ENCODE measurements around the gene TET3. TPM values are rescaled to one million over a fixed set of nuclear protein-coding genes. Genes with fewer than 3 reads are reported as not detected.

The TET3 gene
- total RNA-seq, 1 donor from 2014 or later = 92.4 TPM

DNA sequence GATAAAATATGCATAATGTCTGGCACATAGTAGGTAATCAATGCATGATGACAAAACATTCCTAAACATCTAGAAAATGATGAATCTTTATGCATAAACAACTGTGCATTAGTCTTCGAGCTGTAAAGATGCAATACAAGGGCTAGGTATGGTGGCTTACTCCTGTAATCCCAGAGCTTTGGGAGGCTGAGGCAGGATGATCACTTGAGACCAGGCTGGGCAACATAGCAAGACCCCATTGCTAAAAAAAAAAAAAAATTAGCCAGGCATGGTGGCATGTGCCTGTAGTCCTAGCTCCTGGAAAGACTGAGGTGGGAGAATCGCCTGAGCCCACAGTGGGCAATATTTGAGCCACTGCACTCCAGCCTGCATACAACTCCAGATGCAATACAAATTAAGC, 5.3 kb downstream of the TET3 start:
- Mint-ChIP-seq H3K36me3 (ENCODE audit: unreplicated experiment) (no peaks in the 10 kb centered on the region), H3K4me3 (ENCODE audit: unreplicated experiment) (no peak overlapping the region), H3K9me3 (ENCODE audit: unreplicated experiment) (peaks cover 7% of the 10 kb centered on the region), H3K4me1 (ENCODE audit: low read depth, unreplicated experiment) (peaks cover 14% of the 10 kb centered on the region), H3K27me3 (ENCODE audit: unreplicated experiment) (peaks cover 12% of the 10 kb centered on the region), H3K27ac (ENCODE audit: unreplicated experiment) (no peak overlapping the region)
- DNase-seq = no peak
- TF ChIP-seq, protein P1, sequence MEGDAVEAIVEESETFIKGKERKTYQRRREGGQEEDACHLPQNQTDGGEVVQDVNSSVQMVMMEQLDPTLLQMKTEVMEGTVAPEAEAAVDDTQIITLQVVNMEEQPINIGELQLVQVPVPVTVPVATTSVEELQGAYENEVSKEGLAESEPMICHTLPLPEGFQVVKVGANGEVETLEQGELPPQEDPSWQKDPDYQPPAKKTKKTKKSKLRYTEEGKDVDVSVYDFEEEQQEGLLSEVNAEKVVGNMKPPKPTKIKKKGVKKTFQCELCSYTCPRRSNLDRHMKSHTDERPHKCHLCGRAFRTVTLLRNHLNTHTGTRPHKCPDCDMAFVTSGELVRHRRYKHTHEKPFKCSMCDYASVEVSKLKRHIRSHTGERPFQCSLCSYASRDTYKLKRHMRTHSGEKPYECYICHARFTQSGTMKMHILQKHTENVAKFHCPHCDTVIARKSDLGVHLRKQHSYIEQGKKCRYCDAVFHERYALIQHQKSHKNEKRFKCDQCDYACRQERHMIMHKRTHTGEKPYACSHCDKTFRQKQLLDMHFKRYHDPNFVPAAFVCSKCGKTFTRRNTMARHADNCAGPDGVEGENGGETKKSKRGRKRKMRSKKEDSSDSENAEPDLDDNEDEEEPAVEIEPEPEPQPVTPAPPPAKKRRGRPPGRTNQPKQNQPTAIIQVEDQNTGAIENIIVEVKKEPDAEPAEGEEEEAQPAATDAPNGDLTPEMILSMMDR (IDR thresholded peaks at IDR 0.05; ENCODE audit: partially characterized antibody, unreplicated experiment) = no peak

DNA sequence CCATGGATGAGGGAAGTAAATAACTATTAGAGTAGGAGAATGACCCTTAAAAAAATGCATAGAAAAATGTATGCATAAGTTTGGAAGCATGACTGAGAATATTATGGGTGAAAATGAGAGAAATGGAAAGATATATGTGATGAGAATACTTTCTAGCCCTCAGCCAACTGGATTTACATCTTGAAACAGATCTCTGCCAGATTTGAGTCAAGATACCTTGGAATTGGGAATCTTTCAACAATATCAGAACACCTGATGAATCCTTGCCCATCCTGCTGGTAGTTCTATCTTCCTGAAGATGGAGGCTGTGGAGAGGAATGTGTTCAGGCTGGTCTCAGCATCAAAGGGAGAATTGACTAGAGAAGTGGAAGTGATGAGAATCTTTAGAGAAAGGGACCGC, 5.8 kb downstream of the TET3 start:
- TF ChIP-seq, protein P1 (IDR thresholded peaks at IDR 0.05; ENCODE audit: partially characterized antibody, unreplicated experiment) = no peak
- Mint-ChIP-seq H3K36me3 (ENCODE audit: unreplicated experiment) (no peaks in the 10 kb centered on the region), H3K9me3 (ENCODE audit: unreplicated experiment) (peaks cover 10% of the 10 kb centered on the region), H3K4me3 (ENCODE audit: unreplicated experiment) (no peak overlapping the region), H3K4me1 (ENCODE audit: low read depth, unreplicated experiment) (peaks cover 14% of the 10 kb centered on the region), H3K27me3 (ENCODE audit: unreplicated experiment) (peaks cover 12% of the 10 kb centered on the region), H3K27ac (ENCODE audit: unreplicated experiment) (no peak overlapping the region)
- no peak for DNase-seq

- Mint-ChIP-seq H3K27me3 (ENCODE audit: unreplicated experiment) (peaks cover 7% of the 10 kb centered on the region), H3K27ac (ENCODE audit: unreplicated experiment) (no peak overlapping the region), H3K4me1 (ENCODE audit: low read depth, unreplicated experiment) (peaks cover 10% of the 10 kb centered on the region), H3K9me3 (ENCODE audit: unreplicated experiment) (peaks cover 5% of the 10 kb centered on the region), H3K36me3 (ENCODE audit: unreplicated experiment) (no peaks in the 10 kb centered on the region), H3K4me3 (ENCODE audit: unreplicated experiment) (no peak overlapping the region)
- TF ChIP-seq, protein P1 (IDR thresholded peaks at IDR 0.05; ENCODE audit: partially characterized antibody, unreplicated experiment) = no peak
- no peak for DNase-seq
These were observed 7.3 kb downstream of the TET3 start for GRCh38 chr2:73992036-73992435.

DNA sequence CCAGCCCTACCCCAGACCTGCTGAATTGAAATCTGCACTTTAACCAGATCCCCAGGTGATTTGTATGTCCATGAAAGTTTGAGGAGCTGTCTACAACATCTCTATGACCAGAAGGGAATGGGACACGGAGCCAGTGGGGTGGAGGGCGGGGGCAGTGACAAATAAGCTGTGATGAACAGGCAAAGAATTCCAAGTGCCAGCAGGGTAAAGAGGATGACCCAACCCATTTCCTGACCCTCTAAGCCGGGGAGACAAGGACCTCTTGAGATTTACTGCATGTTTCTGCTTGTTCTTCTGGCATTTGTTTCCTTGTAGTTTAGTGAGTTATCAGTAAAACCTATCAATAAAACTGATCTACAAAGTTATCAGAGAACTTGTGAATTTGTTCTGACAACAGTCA, 8.7 kb downstream of the TET3 start:
- H3K4me1 Mint-ChIP-seq (ENCODE audit: low read depth, unreplicated experiment) = peaks cover 16% of the 10 kb centered on the region
- H3K27ac Mint-ChIP-seq (ENCODE audit: unreplicated experiment) = no peak overlapping the region
- no peaks in the 10 kb centered on the region for H3K36me3 Mint-ChIP-seq (ENCODE audit: unreplicated experiment)
- H3K4me3 Mint-ChIP-seq (ENCODE audit: unreplicated experiment) = no peak overlapping the region
- no peak for DNase-seq
- TF ChIP-seq, protein P1 (IDR thresholded peaks at IDR 0.05; ENCODE audit: partially characterized antibody, unreplicated experiment) = no peak
- peaks cover 10% of the 10 kb centered on the region for H3K27me3 Mint-ChIP-seq (ENCODE audit: unreplicated experiment)
- H3K9me3 Mint-ChIP-seq (ENCODE audit: unreplicated experiment) = peaks cover 10% of the 10 kb centered on the region

DNA sequence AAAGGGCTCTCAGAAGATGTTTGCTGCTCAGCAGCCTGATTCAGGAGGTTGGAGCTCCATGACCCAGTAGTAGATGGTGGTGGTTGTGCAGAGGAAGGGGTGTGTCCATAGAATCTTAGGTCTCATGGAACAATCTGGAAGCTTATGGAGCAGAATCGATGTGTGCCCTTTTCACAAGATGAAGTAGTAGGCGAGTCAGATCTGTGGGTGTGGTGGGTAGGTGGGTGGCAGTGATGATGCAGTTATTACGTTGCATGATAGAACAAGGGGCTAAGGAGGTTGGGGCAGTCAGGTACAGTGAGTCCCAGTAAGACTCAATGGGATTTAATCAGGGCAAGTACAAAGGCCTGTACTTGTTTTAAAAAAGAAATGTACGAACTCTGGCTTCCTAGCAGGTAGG, 9.1 kb downstream of the TET3 start:
- DNase-seq = no peak
- peaks cover 17% of the 10 kb centered on the region for H3K4me1 Mint-ChIP-seq (ENCODE audit: low read depth, unreplicated experiment)
- no peak overlapping the region for H3K27ac Mint-ChIP-seq (ENCODE audit: unreplicated experiment)
- peaks cover 10% of the 10 kb centered on the region for H3K9me3 Mint-ChIP-seq (ENCODE audit: unreplicated experiment)
- H3K27me3 Mint-ChIP-seq (ENCODE audit: unreplicated experiment) = peaks cover 11% of the 10 kb centered on the region
- no peak overlapping the region for H3K4me3 Mint-ChIP-seq (ENCODE audit: unreplicated experiment)
- no peaks in the 10 kb centered on the region for H3K36me3 Mint-ChIP-seq (ENCODE audit: unreplicated experiment)
- TF ChIP-seq, protein P1 (IDR thresholded peaks at IDR 0.05; ENCODE audit: partially characterized antibody, unreplicated experiment) = no peak

All from glutamatergic neuron (in vitro differentiated cells).